Measurements from ENCODE around the gene OGDH.

DNA sequence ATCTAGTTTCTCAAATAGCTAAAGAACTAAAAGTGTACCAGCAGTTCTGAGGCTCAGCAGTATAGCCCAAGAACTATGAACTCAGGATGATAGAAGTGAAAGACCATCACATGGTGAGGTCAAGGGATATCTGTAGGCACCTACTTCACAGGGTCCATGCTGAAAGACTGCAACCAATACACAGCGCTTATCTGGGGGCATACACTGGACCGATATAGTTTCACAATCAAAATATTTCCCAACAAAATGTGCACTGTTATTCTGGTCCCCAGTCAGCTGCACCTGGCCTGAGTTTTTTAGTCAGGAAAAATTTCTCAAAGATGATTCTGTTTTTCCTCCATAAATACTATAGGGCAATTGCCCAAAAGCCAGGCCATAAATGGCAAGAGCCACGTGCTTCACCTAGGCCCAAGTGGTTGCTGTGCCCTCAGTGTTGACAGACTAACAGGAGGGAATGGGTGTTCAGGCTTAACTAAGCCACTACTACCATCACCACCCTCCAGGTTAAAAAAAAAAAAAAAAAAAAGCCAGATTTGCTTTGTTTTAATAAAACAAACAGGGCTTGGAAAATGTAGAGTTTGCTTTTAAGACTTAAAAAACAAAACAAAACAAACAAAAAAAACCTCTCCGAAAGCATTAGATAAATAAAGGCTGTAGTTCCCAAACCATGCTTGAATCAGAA, 58.5 kb downstream of the OGDH start:
- TF ChIP-seq, protein P1, sequence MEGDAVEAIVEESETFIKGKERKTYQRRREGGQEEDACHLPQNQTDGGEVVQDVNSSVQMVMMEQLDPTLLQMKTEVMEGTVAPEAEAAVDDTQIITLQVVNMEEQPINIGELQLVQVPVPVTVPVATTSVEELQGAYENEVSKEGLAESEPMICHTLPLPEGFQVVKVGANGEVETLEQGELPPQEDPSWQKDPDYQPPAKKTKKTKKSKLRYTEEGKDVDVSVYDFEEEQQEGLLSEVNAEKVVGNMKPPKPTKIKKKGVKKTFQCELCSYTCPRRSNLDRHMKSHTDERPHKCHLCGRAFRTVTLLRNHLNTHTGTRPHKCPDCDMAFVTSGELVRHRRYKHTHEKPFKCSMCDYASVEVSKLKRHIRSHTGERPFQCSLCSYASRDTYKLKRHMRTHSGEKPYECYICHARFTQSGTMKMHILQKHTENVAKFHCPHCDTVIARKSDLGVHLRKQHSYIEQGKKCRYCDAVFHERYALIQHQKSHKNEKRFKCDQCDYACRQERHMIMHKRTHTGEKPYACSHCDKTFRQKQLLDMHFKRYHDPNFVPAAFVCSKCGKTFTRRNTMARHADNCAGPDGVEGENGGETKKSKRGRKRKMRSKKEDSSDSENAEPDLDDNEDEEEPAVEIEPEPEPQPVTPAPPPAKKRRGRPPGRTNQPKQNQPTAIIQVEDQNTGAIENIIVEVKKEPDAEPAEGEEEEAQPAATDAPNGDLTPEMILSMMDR (IDR thresholded peaks at IDR 0.05) = no peak
- no peak for TF ChIP-seq POLR2A (IDR thresholded peaks at IDR 0.05)

All from testis (tissue), 2 donors.